HepG2 (cell line): ENCODE results near the gene PPFIA2. TPM values are rescaled to one million over a fixed set of nuclear protein-coding genes. Genes with fewer than 3 reads are reported as not detected.

Experiments used
- ATAC-seq: fragments of 200-7000 bp; cut with Tn5 transposase; 3 replicates; pipeline ENCODE4 v1.9.1; 2020; ENCODE audit warnings: mild to moderate bottlenecking, moderate library complexity
- BruUV-seq: library from RNA; stranded (reverse); fragments of 400-500 nt; replicated peaks from 2 replicates; lab custom pipeline; 2021; lab: Mats Ljungman, UMichigan
- CTCF ChIA-PET: fragments of 300-600 bp; formaldehyde crosslinking; extraction: SDS; loops from one replicate; lab custom pipeline; 2021; ENCODE audit warnings: low total read pairs, inconsistent platforms, low intra/inter-chr PET ratio; lab: Yijun Ruan, JAX
- POLR2A ChIA-PET: fragments of 350-600 bp; sonication (Branson Sonifier 250); formaldehyde crosslinking; loops from one replicate; lab custom pipeline; 2020; ENCODE audit warnings: antibody characterized with exemption, inconsistent platforms; lab: Yijun Ruan, JAX
- DNase-seq: peaks from one replicate; pipeline ENCODE4 v3.0.0-alpha.2; 2015; ENCODE audit warnings: low spot score
- FAIRE-seq: peaks from 3 replicates; lab custom pipeline; 2011; peaks lifted over from hg19 to GRCh38; lab: Jason Lieb, UNC
- H2AFZ ChIP-seq: one replicate; pipeline ENCODE4 v1.6.1; 2011; ENCODE audit warnings: low read length, inconsistent platforms
- H3K27ac ChIP-seq: fragments of 300-600 bp; 3 replicates; pipeline ENCODE4 v1.8.0; 2011; ENCODE audit warnings: mixed run types, mild to moderate bottlenecking, mixed read lengths, low read length, inconsistent platforms; ENCODE audit not compliant: insufficient read depth; ENCODE audit errors: extremely low read length
- H3K27me3 ChIP-seq, 2 experiments: fragments of 200-600 bp in 1 of 2; 2 replicates in 1 of 2; 3 replicates in 1 of 2; pipeline versions ENCODE4 v1.6.0 to v1.8.0; 2011; ENCODE audit warnings: low read length in 2 of 2, mild to moderate bottlenecking in 2 of 2, moderate library complexity in 2 of 2, inconsistent platforms in 1 of 2; ENCODE audit not compliant: insufficient read depth in 2 of 2, control insufficient read depth in 1 of 2
- H3K36me3 ChIP-seq, 2 experiments: fragments of 200-600 bp in 1 of 2; replicated peaks in 1 of 2; 2 replicates in 1 of 2; 3 replicates in 1 of 2; pipeline versions ENCODE4 v1.5.1 to v1.8.0; 2011; ENCODE audit warnings: low read length in 2 of 2, inconsistent platforms in 1 of 2; ENCODE audit not compliant: insufficient read depth in 2 of 2, control insufficient read depth in 1 of 2
- H3K4me1 ChIP-seq: 2 replicates; pipeline ENCODE4 v1.5.1; 2012; ENCODE audit warnings: low read length, inconsistent platforms; ENCODE audit not compliant: insufficient read depth
- H3K4me2 ChIP-seq: 2 replicates; pipeline ENCODE4 v1.6.0; 2011; ENCODE audit warnings: low read depth, low read length, inconsistent platforms
- H3K4me3 ChIP-seq, 3 experiments: fragments of 200-600 bp in 1 of 3; sonication (generic), shearing (Covaris generic) in 1 of 3; replicated peaks in 1 of 3; 2 replicates each; pipeline ENCODE4 v1.5.1; 2011 to 2016; ENCODE audit warnings: low read length in 3 of 3, inconsistent platforms in 2 of 3, low read depth in 2 of 3, mild to moderate bottlenecking in 2 of 3, control low read depth in 1 of 3, mixed read lengths in 1 of 3; ENCODE audit not compliant: insufficient read depth in 1 of 3
- H3K79me2 ChIP-seq: one replicate; pipeline ENCODE4 v1.6.1; 2011; ENCODE audit warnings: low read length, inconsistent platforms; ENCODE audit not compliant: insufficient read depth
- H3K9ac ChIP-seq: 2 replicates; pipeline ENCODE4 v1.6.0; 2011; ENCODE audit warnings: mild to moderate bottlenecking, low read depth, low read length, inconsistent platforms; ENCODE audit not compliant: insufficient read depth
- H3K9me3 ChIP-seq: 2 replicates; pipeline ENCODE4 v1.5.1; 2012; ENCODE audit warnings: mild to moderate bottlenecking, low read length
- H4K20me1 ChIP-seq: 2 replicates; pipeline ENCODE4 v1.6.0; 2011; ENCODE audit warnings: inconsistent platforms, mild to moderate bottlenecking, low read length, moderate library complexity; ENCODE audit not compliant: insufficient read depth
- ARNT ChIP-seq: fragments of 450-650 bp; IDR thresholded peaks from 2 replicates; pipeline ENCODE4 v1.6.1; 2017
- IRF2 ChIP-seq: IDR thresholded peaks from 2 replicates; pipeline ENCODE4 v1.6.1; 2018; ENCODE audit warnings: missing genetic modification reagents, missing compliant biosample characterization
- MTF1 ChIP-seq: sonication (generic); formaldehyde crosslinking; IDR thresholded peaks from 2 replicates; pipeline ENCODE4 v1.5.0; 2020; ENCODE audit warnings: missing genetic modification reagents
- ZBTB42 ChIP-seq: sonication (generic); formaldehyde crosslinking; IDR thresholded peaks from 2 replicates; pipeline ENCODE4 v1.5.0; 2020; ENCODE audit warnings: mild to moderate bottlenecking, missing genetic modification reagents
- ZBTB8A ChIP-seq: sonication (generic); formaldehyde crosslinking; IDR thresholded peaks from 2 replicates; pipeline ENCODE4 v1.4.0; 2020; ENCODE audit warnings: mild to moderate bottlenecking, low read depth, missing genetic modification reagents, borderline replicate concordance
- ZNF232 ChIP-seq: sonication (generic); formaldehyde crosslinking; IDR thresholded peaks from 2 replicates; pipeline ENCODE4 v1.4.0; 2020; ENCODE audit warnings: missing genetic modification reagents, borderline replicate concordance
- ZNF326 ChIP-seq: sonication (generic); formaldehyde crosslinking; IDR thresholded peaks from 2 replicates; pipeline ENCODE4 v1.4.0; 2020; ENCODE audit warnings: missing genetic modification reagents, borderline replicate concordance
- ZNF879 ChIP-seq: sonication (generic); formaldehyde crosslinking; IDR thresholded peaks from 2 replicates; pipeline ENCODE4 v1.8.1; 2023; ENCODE audit warnings: missing genetic modification reagents
- WGBS: methylation state at CpG from one replicate; pipeline ENCODE4 v1.1.6; 2017; ENCODE audit warnings: low lambda C conversion rate; 5-methylcytosine and 5-hydroxymethylcytosine counted together
- in situ Hi-C: cut with HindIII; loops from 2 replicates; pipeline ENCODE4 v1.10.0; 2017; ENCODE audit warnings: low pct_unique_long_range_greater_than_20kb; ENCODE audit not compliant: extremely low pct_ligation_motif_present
- intact Hi-C: fragments of 100-400 bp; cut with micrococcal nuclease; formaldehyde crosslinking; loops from one replicate; pipeline ENCODE4 v1.10.0; 2022; ENCODE audit not compliant: unreplicated experiment
- polyA plus RNA-seq, 8 experiments: library from polyadenylated mRNA; depleted of rRNA in 3 of 8; stranded (reverse) in 7 of 8; unstranded in 1 of 8; fragments of >200 nt; fragmentation: Illumina TruSeq in 4 of 8; extraction: Trizol in 4 of 8; gene quantifications; 2 replicates each; pipeline versions ENCODE4 v1.2.1 to v1.2.3, GENCODE V29; 2011 to 2016; ENCODE audit warnings: low read depth in 4 of 8, missing spikeins in 1 of 8, mixed read lengths in 1 of 8; ENCODE audit not compliant: insufficient read depth in 1 of 8
- total RNA-seq, 5 experiments: library from RNA; depleted of rRNA; stranded (reverse); fragments of >200 nt; fragmentation: Illumina TruSeq; extraction: Trizol; gene quantifications; 2 replicates each; pipeline ENCODE4 v1.2.3, GENCODE V29; 2016; ENCODE audit warnings: low read depth in 1 of 5

PPFIA2 gene
- total and polyA plus RNA-seq, 2 of the 13 experiments (the other 11 are each of a cell fraction or from before 2014, with no cell fraction given): 0.05 TPM; not detected in 1

GRCh38 chr12:81520064-81520945, 238.8 kb downstream of the PPFIA2 start:
- POLR2A ChIA-PET: no interaction called here
- no peaks in the 10 kb centered on the region for H3K9me3 ChIP-seq
- ATAC-seq: peak; percentile 71
- intact Hi-C loops: no loop called here
- in situ Hi-C loops: no loop called here
- H3K4me3 ChIP-seq: peak overlapping the region; percentile 49 to 53 (median 52); a peak in 5 of 6 replicates
- TF ChIP-seq MTF1 (CRISPR knock-in tag) (no peak), ARNT (no peak), ZNF326 (CRISPR knock-in tag) (no peak), IRF2 (peak; percentile 80), ZNF232 (CRISPR knock-in tag) (no peak), ZNF879 (CRISPR knock-in tag) (no peak)
- no peak for FAIRE-seq
- BruUV-seq: no TSS peak
- no peak overlapping the region for H3K27ac ChIP-seq
- H3K36me3 ChIP-seq: no peaks in the 10 kb centered on the region
- peak overlapping the region; percentile 86 for H2AFZ ChIP-seq
- H3K4me2 ChIP-seq: peak overlapping the region; percentile 61
- WGBS: 24% methylated on average over 6 of the region's 6 CpGs
- no peaks in the 10 kb centered on the region for H4K20me1 ChIP-seq
- no peaks in the 10 kb centered on the region for H3K27me3 ChIP-seq
- H3K9ac ChIP-seq: peak overlapping the region; percentile 0; the same call in 1 of the 2 replicates
- DNase-seq: peak; percentile 0
- no peaks in the 10 kb centered on the region for H3K79me2 ChIP-seq
- CTCF ChIA-PET: no interaction called here
- H3K4me1 ChIP-seq: no peaks in the 10 kb centered on the region

- Histone ChIP-seq H3K9ac (no peak overlapping the region), H3K79me2 (no peaks in the 10 kb centered on the region), H3K27ac (no peak overlapping the region), H3K4me3 (no peak overlapping the region), H3K4me2 (no peak overlapping the region), H2AFZ (no peak overlapping the region), H3K36me3 (no peaks in the 10 kb centered on the region), H3K27me3 (no peaks in the 10 kb centered on the region), H3K9me3 (no peaks in the 10 kb centered on the region), H3K4me1 (no peaks in the 10 kb centered on the region), H4K20me1 (no peaks in the 10 kb centered on the region)
- CTCF ChIA-PET: no interaction called here
- no TSS peak for BruUV-seq
- ATAC-seq: no peak
- no peak for FAIRE-seq
- intact Hi-C loops (no loop called here), in situ Hi-C loops (no loop called here)
- no peak for DNase-seq
- WGBS: 4% methylated on average over 1 of the region's 1 CpG
- POLR2A ChIA-PET: no interaction called here
- no peak for TF ChIP-seq ZBTB8A
- no peak for TF ChIP-seq ZBTB42 (CRISPR knock-in tag)
These were observed 240.5 kb downstream of the PPFIA2 start for GRCh38 chr12:81518638-81519037.
